K562 (cell line): ENCODE measurements around the gene MLLT1. TPM values are rescaled to one million over a fixed set of nuclear protein-coding genes. Genes with fewer than 3 reads are reported as not detected.

Experiments used
- ATAC-seq: fragments of 200-7000 bp; cut with Tn5 transposase; 3 replicates; pipeline ENCODE4 v1.9.1; 2020; ENCODE audit warnings: moderate library complexity
- BruUV-seq: library from RNA; stranded (reverse); fragments of 400-500 nt; replicated peaks from 2 replicates; lab custom pipeline; 2021; lab: Mats Ljungman, UMichigan
- CTCF ChIA-PET: fragments of 300-600 bp; formaldehyde crosslinking; extraction: SDS; loops from one replicate; lab custom pipeline; 2021; ENCODE audit warnings: low intra/inter-chr PET ratio; lab: Yijun Ruan, JAX
- POLR2A ChIA-PET: fragments of 300-600, 350-650 bp; sonication (Branson Sonifier 250); formaldehyde crosslinking; extraction: SDS; loops from one replicate; lab custom pipeline; 2021; ENCODE audit warnings: antibody characterized with exemption, inconsistent platforms; lab: Yijun Ruan, JAX
- DNase-seq, 4 experiments: peaks; one replicate each; pipeline versions ENCODE4 v3.0.0 to v3.0.0-alpha.2; 2011 to 2018; ENCODE audit warnings: low spot score in 3 of 4, mixed read lengths in 3 of 4; ENCODE audit errors: extremely low read depth in 1 of 4
- FAIRE-seq: peaks from 2 replicates; lab custom pipeline; 2011; peaks lifted over from hg19 to GRCh38; lab: Jason Lieb, UNC
- H2AFZ ChIP-seq: 2 replicates; pipeline ENCODE4 v1.6.0; 2011; ENCODE audit warnings: low read depth, low read length, control low read depth, inconsistent platforms
- H3K27ac ChIP-seq: fragments of 200-600 bp; 3 replicates; pipeline ENCODE4 v1.8.0; 2011; ENCODE audit warnings: low read depth, mild to moderate bottlenecking, control low read depth, inconsistent platforms, low read length, moderate library complexity, mixed read lengths; ENCODE audit errors: extremely low read depth
- H3K27me3 ChIP-seq, 2 experiments: fragments of 300-600 bp in 1 of 2; 2 replicates in 1 of 2; 3 replicates in 1 of 2; pipeline versions ENCODE4 v1.6.0 to v1.8.0; 2011; ENCODE audit warnings: inconsistent platforms in 2 of 2, low read length in 2 of 2, mild to moderate bottlenecking in 1 of 2, mixed read lengths in 1 of 2, moderate library complexity in 1 of 2; ENCODE audit not compliant: control insufficient read depth in 2 of 2, insufficient read depth in 2 of 2
- H3K36me3 ChIP-seq: fragments of 300-600 bp; 3 replicates; pipeline ENCODE4 v1.8.0; 2011; ENCODE audit warnings: mild to moderate bottlenecking, low read length, inconsistent platforms; ENCODE audit not compliant: control insufficient read depth, insufficient read depth
- H3K4me1 ChIP-seq, 2 experiments: fragments of 200-600 bp in 1 of 2; replicated peaks in 1 of 2; 2 replicates in 1 of 2; 3 replicates in 1 of 2; pipeline versions ENCODE4 v1.5.1 to v1.8.0; 2011; ENCODE audit warnings: inconsistent platforms in 2 of 2, low read length in 2 of 2, mild to moderate bottlenecking in 1 of 2, mixed read lengths in 1 of 2, moderate library complexity in 1 of 2; ENCODE audit not compliant: control insufficient read depth in 2 of 2, insufficient read depth in 2 of 2
- H3K4me2 ChIP-seq: 2 replicates; pipeline ENCODE4 v1.6.1; 2011; ENCODE audit warnings: low read length, control low read depth, inconsistent platforms, mixed read lengths; ENCODE audit not compliant: insufficient read depth
- H3K4me3 ChIP-seq: fragments of 200-600 bp; sonication (generic), shearing (Covaris generic); 2 replicates; pipeline ENCODE4 v1.5.1; 2016; ENCODE audit warnings: control low read depth, inconsistent platforms
- H3K79me2 ChIP-seq: fragments of 200-600 bp; 3 replicates; pipeline ENCODE4 v1.8.0; 2011; ENCODE audit warnings: low read length, inconsistent platforms; ENCODE audit not compliant: control insufficient read depth, insufficient read depth
- H3K9ac ChIP-seq, 2 experiments: 2 replicates each; pipeline versions ENCODE4 v1.6.0 to v1.6.1; 2011; ENCODE audit warnings: low read depth in 2 of 2, low read length in 2 of 2, control low read depth in 1 of 2, inconsistent platforms in 1 of 2, mild to moderate bottlenecking in 1 of 2, mixed read lengths in 1 of 2; ENCODE audit not compliant: insufficient read depth in 1 of 2
- H3K9me1 ChIP-seq: one replicate; pipeline ENCODE4 v1.6.0; 2011; ENCODE audit warnings: inconsistent platforms, mild to moderate bottlenecking, low read length, moderate library complexity; ENCODE audit not compliant: control insufficient read depth, insufficient read depth
- H3K9me3 ChIP-seq: replicated peaks from 2 replicates; pipeline ENCODE4 v1.5.1; 2011; ENCODE audit warnings: low read depth, low read length, inconsistent platforms; ENCODE audit not compliant: control insufficient read depth, insufficient read depth
- H4K20me1 ChIP-seq: replicated peaks from 2 replicates; pipeline ENCODE4 v1.6.1; 2011; ENCODE audit warnings: low read length, inconsistent platforms, mixed read lengths; ENCODE audit not compliant: control insufficient read depth, insufficient read depth
- POLR2AphosphoS2 ChIP-seq: IDR thresholded peaks from 2 replicates; pipeline ENCODE4 v1.6.1; 2012; ENCODE audit warnings: low read length, improper control_type of control experiment
- POLR2AphosphoS5 ChIP-seq: IDR thresholded peaks from 2 replicates; pipeline ENCODE4 v1.6.1; 2011; ENCODE audit warnings: mild to moderate bottlenecking, low read depth, low read length, moderate library complexity; ENCODE audit not compliant: control insufficient read depth, insufficient read depth
- POLR2G ChIP-seq: fragments of 200-400 bp; formaldehyde crosslinking; IDR thresholded peaks from 2 replicates; pipeline ENCODE4 v1.6.1; 2017; ENCODE audit warnings: low read depth, mild to moderate bottlenecking, antibody characterized with exemption, low read length, moderate library complexity
- SMAD2 ChIP-seq: fragments of 150-350 bp; IDR thresholded peaks from 2 replicates; pipeline ENCODE4 v1.6.1; 2014; ENCODE audit warnings: low read depth, mild to moderate bottlenecking, low read length
- U2AF2 ChIP-seq: fragments of 200-400 bp; formaldehyde crosslinking; optimal IDR thresholded peaks from 2 replicates; pipeline ENCODE3; 2017; ENCODE audit warnings: low read depth, mild to moderate bottlenecking, low read length
- ZNF41 ChIP-seq: fragments of 250-450 bp; sonication (Bioruptor Pico); conservative IDR thresholded peaks from 2 replicates; pipeline ENCODE4 v1.4.0; 2020; ENCODE audit warnings: mild to moderate bottlenecking
- ZNF512 ChIP-seq: IDR thresholded peaks from 2 replicates; pipeline ENCODE4 v1.6.1; 2016; ENCODE audit warnings: missing genetic modification characterization, missing compliant biosample characterization
- WGBS: fragments of 100-300 bp; shearing (Covaris generic); methylation state at CpG from one replicate; pipeline ENCODE4 v1.1.6; 2016; ENCODE audit warnings: low coverage, mixed read lengths; ENCODE audit not compliant: insufficient coverage; ENCODE audit errors: missing lambda C conversion rate; 5-methylcytosine and 5-hydroxymethylcytosine counted together
- in situ Hi-C: fragments of 300-500 bp; cut with MboI; formaldehyde crosslinking; loops from 4 replicates; pipeline ENCODE4 v1.15.0; 2018; ENCODE audit warnings: inconsistent platforms, mixed read lengths
- intact Hi-C: fragments of 100-400 bp; cut with micrococcal nuclease; formaldehyde crosslinking; loops from 2 replicates; pipeline ENCODE4 v1.14.2; 2022
- polyA plus RNA-seq, 8 experiments: library from polyadenylated mRNA; depleted of rRNA in 4 of 8; stranded (reverse) in 5 of 8; unstranded in 3 of 8; fragments of >200 nt; fragmentation: Nextera tagmentation in 2 of 8; fragmentation: Illumina TruSeq in 1 of 8; extraction: Ambion mirVana in 2 of 8; extraction: Trizol in 1 of 8; gene quantifications; 2 replicates each; pipeline versions ENCODE4 v1.2.1 to v1.2.3, GENCODE V29; 2011 to 2014; ENCODE audit warnings: inconsistent platforms in 1 of 8, missing spikeins in 1 of 8
- total RNA-seq, 7 experiments: library from RNA; depleted of rRNA in 6 of 7; stranded (reverse); fragments of >200 nt in 6 of 7; fragmentation: Illumina TruSeq in 2 of 7; extraction: Trizol in 2 of 7; gene quantifications; 2 replicates each; pipeline versions ENCODE4 v1.2.1 to v1.2.3, GENCODE V29; 2011 to 2021; ENCODE audit warnings: low replicate concordance in 1 of 7

The MLLT1 gene
- total and polyA plus RNA-seq, 9 of the 15 experiments (the other 6 are each of a cell fraction or from before 2014, with no cell fraction given) = 0.23 to 63.5 (median 15.4) TPM

- no peak for FAIRE-seq
- CTCF ChIA-PET = no interaction called here
These were observed 37.9 kb downstream of the MLLT1 start for GRCh38 chr19:6241680-6242377.

More at GRCh38 chr19:6241680-6242377, 37.9 kb downstream of the MLLT1 start:
- no peak overlapping the region for H3K27ac ChIP-seq
- H3K9me3 ChIP-seq = no peaks in the 10 kb centered on the region
- no peak for DNase-seq
- no peak overlapping the region for H3K4me2 ChIP-seq
- H3K9ac ChIP-seq = 0 out of 4 replicates have a peak overlapping the region, but pooled peaks of 1 of the 2 experiments have one; percentile 57
- H2AFZ ChIP-seq = no peak overlapping the region
- H3K9me1 ChIP-seq = peaks cover 19% of the 10 kb centered on the region
- H3K36me3 ChIP-seq = peaks cover 9% of the 10 kb centered on the region; the same call in 2 of the 3 replicates
- 94% methylated on average over 17 of the region's 25 CpGs for WGBS
- POLR2A ChIA-PET = no interaction called here
- no peak for TF ChIP-seq POLR2AphosphoS2
- TF ChIP-seq U2AF2 = no peak
- TF ChIP-seq ZNF512 (tag) = no peak
- no peak for TF ChIP-seq SMAD2
- TF ChIP-seq POLR2G = peak; percentile 42; the same call in 1 of the 2 replicates
- no peak for TF ChIP-seq POLR2AphosphoS5
- TF ChIP-seq ZNF41 (CRISPR knock-in tag) = no peak
- intact Hi-C loops = no loop called here
- H3K4me3 ChIP-seq = no peak overlapping the region
- peaks cover 30 to 46% of the 10 kb centered on the region in 2 experiments for H3K4me1 ChIP-seq
- no peak for ATAC-seq
- in situ Hi-C loops = no loop called here
- peaks cover 88% of the 10 kb centered on the region for H3K79me2 ChIP-seq
- H3K27me3 ChIP-seq = no peaks in the 10 kb centered on the region
- peaks cover 31% of the 10 kb centered on the region; the same call in 1 of the 2 replicates for H4K20me1 ChIP-seq
- BruUV-seq = no TSS peak
